ENCODE measurements around the gene ZNF560. TPM values are rescaled to one million over a fixed set of nuclear protein-coding genes. Genes with fewer than 3 reads are reported as not detected.

Gene ZNF560
- total and polyA plus RNA-seq, 2 donors, result 0.05 to 0.21 TPM

DNA sequence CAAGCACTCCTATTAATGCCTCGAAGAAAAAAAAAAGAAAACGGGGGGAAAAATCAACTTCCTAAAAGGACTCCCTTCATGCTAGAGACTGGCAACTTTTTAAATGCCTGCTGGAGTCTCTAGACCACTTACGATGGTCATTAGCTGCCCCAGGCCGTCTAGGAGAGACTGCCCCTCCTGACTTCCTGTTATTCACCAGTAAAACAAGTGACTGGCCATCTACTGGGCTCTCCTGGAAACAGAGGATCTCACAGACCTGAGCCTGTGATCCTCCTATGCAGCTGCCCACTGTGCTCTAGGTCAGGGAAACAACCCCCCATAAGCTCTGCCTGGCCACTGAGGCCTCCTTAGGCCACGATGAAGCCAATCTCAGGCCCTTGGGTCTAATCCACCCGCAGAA, 70.5 kb downstream of the ZNF560 start:
- 90% methylated on average over 6 of the region's 6 CpGs for WGBS
- Histone ChIP-seq H3K9me3 (ENCODE audit: control insufficient read depth in 2 of 2, insufficient read depth in 1 of 2, low read length in 1 of 2) (peaks cover 5 to 8% of the 10 kb centered on the region in 2 donors), H3K4me1 (ENCODE audit: control insufficient read depth in 2 of 2, insufficient read depth in 2 of 2, low read length in 2 of 2) (no peaks in the 10 kb centered on the region)

More for the DNA sequence above, 70.5 kb downstream of the ZNF560 start:
- H3K27me3 ChIP-seq (ENCODE audit: control insufficient read depth in 2 of 2, insufficient read depth in 1 of 2, low read length in 1 of 2), result no peaks in the 10 kb centered on the region
- DNase-seq (ENCODE audit: low read depth in 6 of 9, low spot score in 9 of 9), result no peak
- no peak overlapping the region for H3K27ac ChIP-seq (ENCODE audit: low read depth in 1 of 2, low read length in 1 of 2)
- H3K4me3 ChIP-seq (ENCODE audit: low read length in 2 of 2), result no peak overlapping the region
- peaks cover 50 to 66% of the 10 kb centered on the region in 2 donors for H3K36me3 ChIP-seq (ENCODE audit: control insufficient read depth in 2 of 2, insufficient read depth in 2 of 2, low read length in 1 of 2)

Other genes starting within 250 kb of the ZNF560 start
- not detected for gene OR7E24, start 247.7 kb downstream of the ZNF560 start, total RNA-seq
- not detected for gene OR7E24, start 247.7 kb downstream of the ZNF560 start, polyA plus RNA-seq
- gene ZNF699, start 188.8 kb downstream of the ZNF560 start, total RNA-seq, result 4.5 TPM
- 1.8 TPM for gene ZNF699, start 188.8 kb downstream of the ZNF560 start, polyA plus RNA-seq
- 27.7 TPM for gene ZNF559, start 174.4 kb downstream of the ZNF560 start, total RNA-seq
- 72.1 TPM for gene ZNF559, start 174.4 kb downstream of the ZNF560 start, polyA plus RNA-seq
- 2.9 TPM for gene ZNF177, start 135.6 kb downstream of the ZNF560 start, total RNA-seq
- 13.8 TPM for gene ZNF177, start 135.6 kb downstream of the ZNF560 start, polyA plus RNA-seq
- gene ZNF266, start 63.0 kb downstream of the ZNF560 start, total RNA-seq, result 25.7 TPM
- gene ZNF266, start 63.0 kb downstream of the ZNF560 start, polyA plus RNA-seq, result 151 TPM
- gene ZNF426, start 40.0 kb upstream of the ZNF560 start, total RNA-seq, result 11.1 TPM
- 5.0 TPM for gene ZNF426, start 40.0 kb upstream of the ZNF560 start, polyA plus RNA-seq
- gene ZNF121, start 85.9 kb upstream of the ZNF560 start, total RNA-seq, result 26.1 TPM
- 15.3 TPM for gene ZNF121, start 85.9 kb upstream of the ZNF560 start, polyA plus RNA-seq
- gene ZNF561, start 122.6 kb upstream of the ZNF560 start, total RNA-seq, result 26.5 TPM
- 32.4 TPM for gene ZNF561, start 122.6 kb upstream of the ZNF560 start, polyA plus RNA-seq
- 22.6 TPM for gene ZNF562, start 176.5 kb upstream of the ZNF560 start, total RNA-seq
- 10.3 TPM for gene ZNF562, start 176.5 kb upstream of the ZNF560 start, polyA plus RNA-seq

Data from thymus (tissue), 11 donors.